GM10266 (cell line): Measurements from ENCODE around the gene CYP24A1.

Source experiments
- DNase-seq: peaks from one replicate; pipeline ENCODE4 v3.0.0; 2012; ENCODE audit errors: extremely low spot score
- CTCF ChIP-seq: IDR thresholded peaks from 2 replicates; pipeline ENCODE4 v1.5.1; 2012; ENCODE audit warnings: mild to moderate bottlenecking, low read depth; ENCODE audit not compliant: control insufficient read depth, insufficient read depth; ENCODE audit errors: missing control alignments

CYP24A1 gene

GRCh38 chr20:54114109-54114508 is 59.7 kb downstream of the CYP24A1 start:
- no peak for DNase-seq
- no peak for TF ChIP-seq CTCF

GRCh38 chr20:54113566-54113965 is 60.2 kb downstream of the CYP24A1 start:
- no peak for DNase-seq
- TF ChIP-seq CTCF = no peak

GRCh38 chr20:54112221-54112884 is 61.4 kb downstream of the CYP24A1 start:
- no peak for TF ChIP-seq CTCF
- DNase-seq = no peak

GRCh38 chr20:54111460-54111859 is 62.3 kb downstream of the CYP24A1 start:
- no peak for DNase-seq
- TF ChIP-seq CTCF = no peak

- DNase-seq = no peak
- no peak for TF ChIP-seq CTCF
These were observed 63.3 kb downstream of the CYP24A1 start for GRCh38 chr20:54110457-54110856.

GRCh38 chr20:54110041-54110440 is 63.7 kb downstream of the CYP24A1 start:
- DNase-seq = no peak
- no peak for TF ChIP-seq CTCF

GRCh38 chr20:54108817-54109216 is 65.0 kb downstream of the CYP24A1 start:
- DNase-seq = no peak
- no peak for TF ChIP-seq CTCF
